ENCODE measurements around the gene CUL9.

DNA sequence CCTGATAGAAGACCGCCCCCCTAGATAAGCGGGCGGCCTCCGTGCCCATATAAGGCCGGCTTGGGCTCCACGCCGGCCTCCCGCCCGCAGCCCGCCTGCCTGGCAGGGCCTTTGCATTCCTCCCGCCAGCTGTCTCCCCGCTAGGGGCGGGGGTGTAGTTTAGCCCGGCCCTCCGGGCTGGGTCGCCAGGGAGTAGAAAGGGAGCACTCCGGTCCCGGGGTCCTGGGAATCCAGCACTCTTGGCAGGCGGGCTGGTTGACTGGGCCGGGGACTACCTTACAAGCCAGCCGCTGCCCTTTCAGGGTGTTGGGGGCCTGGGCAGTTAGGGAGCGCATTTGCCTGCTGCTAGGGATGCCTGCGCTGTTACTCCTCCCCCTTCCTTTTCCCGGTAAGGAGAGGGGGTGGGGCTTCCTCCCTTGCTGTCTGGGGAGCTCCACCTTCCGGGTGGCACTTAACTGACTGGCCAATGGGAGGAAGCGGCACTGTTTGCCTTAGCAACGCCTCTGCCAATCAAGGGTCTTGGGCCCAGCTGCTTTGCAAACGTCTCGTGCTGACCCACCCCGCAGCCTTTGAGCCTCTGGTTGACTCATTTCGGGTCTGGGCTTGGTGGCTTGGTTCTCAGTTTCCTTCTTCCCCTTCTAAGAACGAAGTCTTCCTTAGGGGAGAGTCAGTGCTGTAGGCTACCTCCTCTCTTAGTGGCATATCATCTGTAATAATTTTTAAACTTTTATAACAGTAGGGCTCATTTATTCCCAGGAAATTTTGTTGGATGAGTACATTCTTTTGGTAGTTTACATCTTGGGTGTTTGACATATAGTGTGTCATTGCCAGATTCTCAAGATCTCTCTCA lies 7.5 kb upstream of the CUL9 start:
- no peak for TF ChIP-seq POLR2A (IDR thresholded peaks at IDR 0.05; ENCODE audit: low read depth, low read length)
- TF ChIP-seq POU2F2 (IDR thresholded peaks at IDR 0.05; ENCODE audit: low read depth, low read length) = peak; percentile 91
- TF ChIP-seq SPI1 (IDR thresholded peaks at IDR 0.05; ENCODE audit: low read depth, low read length) = peak; percentile 71
